Activated CD8-positive, alpha-beta T cell treated with anti-CD3 and anti-CD28 coated beads for 36 hours (primary cell): ENCODE results near the gene POLN. TPM values are rescaled to one million over a fixed set of nuclear protein-coding genes. Genes with fewer than 3 reads are reported as not detected.

Experiments used
- ATAC-seq: fragments of 200-7000 bp; cut with Tn5 transposase; one replicate; pipeline ENCODE4 v1.10.0; 2021; ENCODE audit warnings: mild to moderate bottlenecking, moderate library complexity
- CTCF ChIA-PET: fragments of 350-600 bp; sonication (Branson Sonifier 250); formaldehyde crosslinking; loops from one replicate; lab custom pipeline; 2021; ENCODE audit warnings: antibody characterized with exemption; lab: Charles Lee
- POLR2A ChIA-PET: fragments of 350-600 bp; sonication (Branson Sonifier 250); formaldehyde crosslinking; loops from one replicate; lab custom pipeline; 2021; ENCODE audit warnings: antibody characterized with exemption; lab: Charles Lee
- DNase-seq: peaks from one replicate; pipeline ENCODE4 v3.0.0-alpha.2; 2020
- H3K27ac Mint-ChIP-seq: one replicate; pipeline ENCODE4 v1.8.0; 2021; ENCODE audit warnings: mild to moderate bottlenecking, mixed read lengths
- H3K27me3 Mint-ChIP-seq: one replicate; pipeline ENCODE4 v1.8.0; 2021; ENCODE audit warnings: mixed read lengths
- H3K36me3 Mint-ChIP-seq: one replicate; pipeline ENCODE4 v1.8.0; 2021; ENCODE audit warnings: low read depth, mixed read lengths
- H3K4me1 Mint-ChIP-seq: one replicate; pipeline ENCODE4 v1.8.0; 2021; ENCODE audit warnings: low read depth, mixed read lengths
- H3K4me3 Mint-ChIP-seq: one replicate; pipeline ENCODE4 v1.8.0; 2021; ENCODE audit warnings: mild to moderate bottlenecking, moderate library complexity, mixed read lengths
- H3K9me3 Mint-ChIP-seq: one replicate; pipeline ENCODE4 v1.8.0; 2021; ENCODE audit warnings: mixed read lengths
- CTCF ChIP-seq: fragments of 200-600 bp; IDR thresholded peaks from one replicate; pipeline ENCODE4 v1.8.0; 2022; ENCODE audit warnings: antibody characterized with exemption, mild to moderate bottlenecking
- intact Hi-C: fragments of 100-400 bp; cut with micrococcal nuclease; formaldehyde crosslinking; loops from one replicate; pipeline ENCODE4 v1.10.0; 2022
- total RNA-seq, 2 experiments: library from RNA; stranded (reverse); gene quantifications; one replicate each; pipeline ENCODE4 v1.2.3, GENCODE V29; 2021

Gene POLN
- total RNA-seq, 2 experiments from 2014 or later: 2.1 to 2.9 TPM

- intact Hi-C loops: no loop called here
- POLR2A ChIA-PET: interaction anchor here (1.1 kb wide), 1 partner anchor 26 kb away, joined by 3 read pairs; no protein-coding TSS in a partner anchor
- no peak for TF ChIP-seq CTCF
- CTCF ChIA-PET: no interaction called here
- ATAC-seq (no peak), DNase-seq (no peak)
- Mint-ChIP-seq H3K4me3 (no peak overlapping the region), H3K9me3 (no peaks in the 10 kb centered on the region), H3K27ac (no peak overlapping the region), H3K36me3 (no peaks in the 10 kb centered on the region), H3K27me3 (peaks cover 1% of the 10 kb centered on the region), H3K4me1 (no peaks in the 10 kb centered on the region)
Measured at GRCh38 chr4:2082118-2082517, 159.8 kb downstream of the POLN start.

- Mint-ChIP-seq H3K4me1 (no peaks in the 10 kb centered on the region), H3K27me3 (peaks cover 1% of the 10 kb centered on the region), H3K4me3 (no peak overlapping the region), H3K9me3 (no peaks in the 10 kb centered on the region), H3K27ac (no peak overlapping the region), H3K36me3 (no peaks in the 10 kb centered on the region)
- CTCF ChIA-PET: no interaction called here
- no peak for ATAC-seq
- intact Hi-C loops: no loop called here
- TF ChIP-seq CTCF: no peak
- POLR2A ChIA-PET: interaction anchor here (1.1 kb wide), 1 partner anchor 27 kb away, joined by 3 read pairs; no protein-coding TSS in a partner anchor
- no peak for DNase-seq
Measured at GRCh38 chr4:2081540-2081939, 160.4 kb downstream of the POLN start.

GRCh38 chr4:2080429-2081300 lies 161.3 kb downstream of the POLN start:
- no peaks in the 10 kb centered on the region for H3K36me3 Mint-ChIP-seq
- H3K4me1 Mint-ChIP-seq: no peaks in the 10 kb centered on the region
- no peak overlapping the region for H3K27ac Mint-ChIP-seq
- intact Hi-C loops: no loop called here
- no peaks in the 10 kb centered on the region for H3K9me3 Mint-ChIP-seq
- H3K4me3 Mint-ChIP-seq: no peak overlapping the region
- no peak for DNase-seq
- no peak for TF ChIP-seq CTCF
- POLR2A ChIA-PET: interaction anchor here (1.1 kb wide), 1 partner anchor 28 kb away, joined by 3 read pairs; no protein-coding TSS in a partner anchor
- H3K27me3 Mint-ChIP-seq: peaks cover 1% of the 10 kb centered on the region
- ATAC-seq: no peak
- CTCF ChIA-PET: no interaction called here

- Mint-ChIP-seq H3K4me3 (no peak overlapping the region), H3K27ac (no peak overlapping the region), H3K36me3 (no peaks in the 10 kb centered on the region), H3K9me3 (no peaks in the 10 kb centered on the region), H3K4me1 (no peaks in the 10 kb centered on the region), H3K27me3 (peaks cover 1% of the 10 kb centered on the region)
- DNase-seq (no peak), ATAC-seq (no peak)
- CTCF ChIA-PET: no interaction called here
- TF ChIP-seq CTCF: no peak
- intact Hi-C loops: no loop called here
- POLR2A ChIA-PET: no interaction called here
Measured at GRCh38 chr4:2079926-2080325, 162.0 kb downstream of the POLN start.

- Mint-ChIP-seq H3K27me3 (no peaks in the 10 kb centered on the region), H3K36me3 (no peaks in the 10 kb centered on the region), H3K9me3 (no peaks in the 10 kb centered on the region), H3K4me1 (no peaks in the 10 kb centered on the region), H3K27ac (no peak overlapping the region), H3K4me3 (no peak overlapping the region)
- POLR2A ChIA-PET: no interaction called here
- CTCF ChIA-PET: no interaction called here
- DNase-seq (no peak), ATAC-seq (no peak)
- intact Hi-C loops: no loop called here
- TF ChIP-seq CTCF: no peak
Measured at GRCh38 chr4:2079006-2079405, 162.9 kb downstream of the POLN start.
